Mesenchymal stem cell (in vitro differentiated cells and primary cell): ENCODE results near the gene RFTN1.

ENCODE experiments used
- DNase-seq: peaks from one replicate; pipeline ENCODE4 v3.0.0-alpha.2; 2013
- H2AFZ ChIP-seq: one replicate; pipeline ENCODE4 v1.6.1; 2013; ENCODE audit warnings: low read depth, mild to moderate bottlenecking, control low read depth, inconsistent platforms, low read length, moderate library complexity
- H2AK5ac ChIP-seq: 2 replicates; pipeline ENCODE4 v1.6.1; 2013; ENCODE audit warnings: low read length, moderate library complexity, mild to moderate bottlenecking, inconsistent platforms; ENCODE audit not compliant: severe bottlenecking
- H2BK120ac ChIP-seq: one replicate; pipeline ENCODE4 v1.6.1; 2013; ENCODE audit warnings: low read depth, mild to moderate bottlenecking, inconsistent platforms, low read length, moderate library complexity
- H2BK12ac ChIP-seq, 2 experiments: one replicate each; pipeline ENCODE4 v1.6.1; 2013; ENCODE audit warnings: inconsistent platforms in 2 of 2, low read length in 2 of 2, mild to moderate bottlenecking in 2 of 2, moderate library complexity in 2 of 2, control low read depth in 1 of 2
- H2BK15ac ChIP-seq: one replicate; pipeline ENCODE4 v1.6.1; 2013; ENCODE audit warnings: mild to moderate bottlenecking, low read depth, inconsistent platforms; ENCODE audit not compliant: poor library complexity, severe bottlenecking
- H2BK5ac ChIP-seq: 2 replicates; pipeline ENCODE4 v1.6.1; 2013; ENCODE audit warnings: low read depth, mild to moderate bottlenecking, low read length, control low read depth, inconsistent platforms; ENCODE audit not compliant: poor library complexity, severe bottlenecking
- H3K14ac ChIP-seq, 2 experiments: one replicate each; pipeline ENCODE4 v1.6.1; 2013; ENCODE audit warnings: inconsistent platforms in 2 of 2, low read length in 2 of 2, control low read depth in 1 of 2, mild to moderate bottlenecking in 1 of 2, moderate library complexity in 1 of 2
- H3K18ac ChIP-seq, 2 experiments: one replicate each; pipeline ENCODE4 v1.6.1; 2013; ENCODE audit warnings: inconsistent platforms in 2 of 2, low read length in 2 of 2, control low read depth in 1 of 2, low read depth in 1 of 2, mild to moderate bottlenecking in 1 of 2
- H3K23ac ChIP-seq, 2 experiments: one replicate each; pipeline ENCODE4 v1.6.1; 2013; ENCODE audit warnings: inconsistent platforms in 2 of 2, low read length in 2 of 2, mild to moderate bottlenecking in 2 of 2, moderate library complexity in 2 of 2, control low read depth in 1 of 2
- H3K27ac ChIP-seq: 2 replicates; pipeline ENCODE4 v1.5.1; 2013; ENCODE audit warnings: mild to moderate bottlenecking, moderate library complexity, low read length, control low read depth, inconsistent platforms; ENCODE audit not compliant: poor library complexity, severe bottlenecking
- H3K27me3 ChIP-seq, 2 experiments: 2 replicates each; pipeline versions ENCODE4 v1.6.1 to v1.7.0; 2013; ENCODE audit warnings: low read length in 2 of 2, mild to moderate bottlenecking in 2 of 2, moderate library complexity in 2 of 2, control low read depth in 1 of 2, inconsistent platforms in 1 of 2; ENCODE audit not compliant: control insufficient read depth in 1 of 2, insufficient read depth in 1 of 2
- H3K36me3 ChIP-seq, 2 experiments: 2 replicates each; pipeline versions ENCODE4 v1.6.1 to v1.7.0; 2013; ENCODE audit warnings: low read length in 2 of 2, control low read depth in 1 of 2, inconsistent platforms in 1 of 2, low read depth in 1 of 2, mild to moderate bottlenecking in 1 of 2; ENCODE audit not compliant: insufficient read depth in 2 of 2, control insufficient read depth in 1 of 2
- H3K4ac ChIP-seq, 2 experiments: one replicate each; pipeline ENCODE4 v1.6.1; 2013; ENCODE audit warnings: inconsistent platforms in 2 of 2, low read length in 2 of 2, mild to moderate bottlenecking in 2 of 2, moderate library complexity in 2 of 2, control low read depth in 1 of 2, low read depth in 1 of 2
- H3K4me1 ChIP-seq: 2 replicates; pipeline ENCODE4 v1.6.1; 2013; ENCODE audit warnings: low read depth, low read length, control low read depth; ENCODE audit not compliant: control insufficient read depth, insufficient read depth
- H3K4me2 ChIP-seq: 2 replicates; pipeline ENCODE4 v1.6.1; 2013; ENCODE audit warnings: low read length, mild to moderate bottlenecking, inconsistent platforms; ENCODE audit not compliant: poor library complexity, severe bottlenecking
- H3K4me3 ChIP-seq, 2 experiments: 2 replicates each; pipeline versions ENCODE4 v1.5.1 to v1.7.0; 2013; ENCODE audit warnings: low read length in 2 of 2, mild to moderate bottlenecking in 2 of 2, control low read depth in 1 of 2, low read depth in 1 of 2; ENCODE audit not compliant: insufficient read depth in 1 of 2
- H3K79me1 ChIP-seq: replicated peaks from 2 replicates; pipeline ENCODE4 v1.6.1; 2013; ENCODE audit warnings: mild to moderate bottlenecking, control low read depth, low read length, inconsistent platforms; ENCODE audit not compliant: poor library complexity, severe bottlenecking
- H3K9ac ChIP-seq: 2 replicates; pipeline ENCODE4 v1.7.0; 2013; ENCODE audit warnings: mild to moderate bottlenecking, low read length, moderate library complexity
- H3K9me3 ChIP-seq: 2 replicates; pipeline ENCODE4 v1.7.0; 2013; ENCODE audit warnings: mild to moderate bottlenecking, low read length; ENCODE audit not compliant: control insufficient read depth
- H4K8ac ChIP-seq: one replicate; pipeline ENCODE4 v1.6.1; 2013; ENCODE audit warnings: inconsistent platforms, mild to moderate bottlenecking, low read length, moderate library complexity
- H4K91ac ChIP-seq: one replicate; pipeline ENCODE4 v1.6.1; 2013; ENCODE audit warnings: mild to moderate bottlenecking, low read length, inconsistent platforms
- WGBS: methylation state at CpG from one replicate; pipeline ENCODE4 v1.1.7; 2013; ENCODE audit warnings: mixed read lengths; 5-methylcytosine and 5-hydroxymethylcytosine counted together

The RFTN1 gene

GRCh38 chr3:16286751-16287543, 226.6 kb downstream of the RFTN1 start:
- no peak overlapping the region for H3K4me3 ChIP-seq
- no peaks in the 10 kb centered on the region for H3K9me3 ChIP-seq
- no peak overlapping the region for H3K18ac ChIP-seq
- no peak overlapping the region for H3K4me2 ChIP-seq
- peaks cover 5% of the 10 kb centered on the region for H3K79me1 ChIP-seq
- no peak overlapping the region for H3K27ac ChIP-seq
- no peaks in the 10 kb centered on the region for H3K4me1 ChIP-seq
- H2BK120ac ChIP-seq: no peak overlapping the region
- H2AK5ac ChIP-seq: no peak overlapping the region
- 83% methylated on average over 6 of the region's 6 CpGs for WGBS
- H4K8ac ChIP-seq: no peak overlapping the region
- H3K27me3 ChIP-seq: no peaks in the 10 kb centered on the region
- H3K4ac ChIP-seq: no peak overlapping the region
- no peak overlapping the region for H2BK15ac ChIP-seq
- no peak overlapping the region for H2AFZ ChIP-seq
- no peak overlapping the region for H2BK5ac ChIP-seq
- no peak for DNase-seq
- no peak overlapping the region for H3K23ac ChIP-seq
- H3K9ac ChIP-seq: no peak overlapping the region
- H2BK12ac ChIP-seq: no peak overlapping the region
- no peak overlapping the region for H4K91ac ChIP-seq
- no peak overlapping the region for H3K14ac ChIP-seq
- H3K36me3 ChIP-seq: peaks cover 0 to 32% of the 10 kb centered on the region in 2 experiments

- no peaks in the 10 kb centered on the region for H3K9me3 ChIP-seq
- H2BK12ac ChIP-seq: no peak overlapping the region
- peaks cover 0 to 32% of the 10 kb centered on the region in 2 experiments for H3K36me3 ChIP-seq
- H3K14ac ChIP-seq: no peak overlapping the region
- H3K9ac ChIP-seq: no peak overlapping the region
- DNase-seq: no peak
- H3K4ac ChIP-seq: no peak overlapping the region
- H2AK5ac ChIP-seq: no peak overlapping the region
- H2BK5ac ChIP-seq: no peak overlapping the region
- H3K18ac ChIP-seq: no peak overlapping the region
- no peak overlapping the region for H4K8ac ChIP-seq
- no peak overlapping the region for H4K91ac ChIP-seq
- H3K4me2 ChIP-seq: no peak overlapping the region
- no peak overlapping the region for H3K4me3 ChIP-seq
- no peak overlapping the region for H3K23ac ChIP-seq
- no peak overlapping the region for H3K27ac ChIP-seq
- whole genome bisulfite sequencing: 97% methylated on average over 3 of the region's 3 CpGs
- H3K27me3 ChIP-seq: no peaks in the 10 kb centered on the region
- peaks cover 3% of the 10 kb centered on the region for H3K79me1 ChIP-seq
- no peak overlapping the region for H2AFZ ChIP-seq
- no peak overlapping the region for H2BK15ac ChIP-seq
- H2BK120ac ChIP-seq: no peak overlapping the region
- no peaks in the 10 kb centered on the region for H3K4me1 ChIP-seq
Observed at GRCh38 chr3:16286161-16286560, 227.3 kb downstream of the RFTN1 start.

GRCh38 chr3:16284633-16285032, 228.9 kb downstream of the RFTN1 start:
- H2AK5ac ChIP-seq: no peak overlapping the region
- no peak overlapping the region for H3K18ac ChIP-seq
- WGBS: 100% methylated on average over 1 of the region's 1 CpG
- H3K23ac ChIP-seq: no peak overlapping the region
- no peaks in the 10 kb centered on the region for H3K4me1 ChIP-seq
- H2BK5ac ChIP-seq: no peak overlapping the region
- H3K79me1 ChIP-seq: peaks cover 3% of the 10 kb centered on the region
- no peak for DNase-seq
- H2AFZ ChIP-seq: no peak overlapping the region
- H2BK120ac ChIP-seq: no peak overlapping the region
- H2BK15ac ChIP-seq: no peak overlapping the region
- H3K9ac ChIP-seq: no peak overlapping the region
- no peaks in the 10 kb centered on the region for H3K9me3 ChIP-seq
- no peak overlapping the region for H3K4ac ChIP-seq
- H3K14ac ChIP-seq: no peak overlapping the region
- H3K36me3 ChIP-seq: peaks cover 0 to 32% of the 10 kb centered on the region in 2 experiments
- H4K91ac ChIP-seq: no peak overlapping the region
- no peak overlapping the region for H2BK12ac ChIP-seq
- H3K4me3 ChIP-seq: no peak overlapping the region
- no peak overlapping the region for H3K4me2 ChIP-seq
- no peak overlapping the region for H4K8ac ChIP-seq
- no peaks in the 10 kb centered on the region for H3K27me3 ChIP-seq
- no peak overlapping the region for H3K27ac ChIP-seq

GRCh38 chr3:16280671-16281070, 232.8 kb downstream of the RFTN1 start:
- no peaks in the 10 kb centered on the region for H3K27me3 ChIP-seq
- H3K4ac ChIP-seq: no peak overlapping the region
- H2AFZ ChIP-seq: no peak overlapping the region

More at GRCh38 chr3:16280671-16281070, 232.8 kb downstream of the RFTN1 start:
- H2BK15ac ChIP-seq: no peak overlapping the region
- H4K91ac ChIP-seq: no peak overlapping the region
- H3K27ac ChIP-seq: no peak overlapping the region
- no peak overlapping the region for H3K14ac ChIP-seq
- no peak overlapping the region for H2BK12ac ChIP-seq
- H3K79me1 ChIP-seq: peaks cover 5% of the 10 kb centered on the region
- H3K4me1 ChIP-seq: no peaks in the 10 kb centered on the region
- no peak overlapping the region for H3K9ac ChIP-seq
- no peak overlapping the region for H4K8ac ChIP-seq
- no peak overlapping the region for H2AK5ac ChIP-seq
- H3K18ac ChIP-seq: no peak overlapping the region
- H3K4me2 ChIP-seq: no peak overlapping the region
- no peak overlapping the region for H3K23ac ChIP-seq
- H3K4me3 ChIP-seq: no peak overlapping the region
- WGBS: no CpG with 5 or more reads among the region's 2 CpGs
- peaks cover 5 to 23% of the 10 kb centered on the region in 2 experiments for H3K36me3 ChIP-seq
- no peak overlapping the region for H2BK5ac ChIP-seq
- H3K9me3 ChIP-seq: no peaks in the 10 kb centered on the region
- H2BK120ac ChIP-seq: no peak overlapping the region
- no peak for DNase-seq
